K562 (cell line): Measurements from ENCODE around the gene ZNF768. TPM values are rescaled to one million over a fixed set of nuclear protein-coding genes. Genes with fewer than 3 reads are reported as not detected.

ENCODE experiments used
- ATF1 ChIP-seq, 2 experiments: fragments of 450-650 bp in 1 of 2; IDR thresholded peaks; 2 replicates each; pipeline ENCODE4 v1.6.1; 2016; ENCODE audit warnings: missing compliant biosample characterization in 1 of 2, missing genetic modification characterization in 1 of 2
- ATF6 ChIP-seq: sonication (generic); formaldehyde crosslinking; IDR thresholded peaks from 2 replicates; pipeline ENCODE4 v1.4.0; 2020; ENCODE audit warnings: mild to moderate bottlenecking, missing genetic modification reagents
- CHCHD3 ChIP-seq: fragments of 250-450 bp; sonication (Bioruptor Pico); IDR thresholded peaks from 2 replicates; pipeline ENCODE4 v2.1.2; 2022; ENCODE audit warnings: mild to moderate bottlenecking
- CHD1 ChIP-seq: fragments of 200-600 bp; sonication (generic); IDR thresholded peaks from one replicate; pipeline ENCODE4 v1.6.1; 2012; ENCODE audit warnings: mild to moderate bottlenecking, moderate library complexity, low read length, inconsistent platforms
- E2F1 ChIP-seq: sonication (generic); formaldehyde crosslinking; IDR thresholded peaks from 2 replicates; pipeline ENCODE4 v1.8.1; 2023; ENCODE audit warnings: mild to moderate bottlenecking, missing genetic modification reagents, moderate library complexity
- FOSL1 ChIP-seq: fragments of 200-800 bp; sonication (Bioruptor generic); conservative IDR thresholded peaks from 2 replicates; pipeline ENCODE4 v1.6.1; 2016; ENCODE audit warnings: missing genetic modification characterization, missing compliant biosample characterization
- FOXJ2 ChIP-seq: fragments of 200-800 bp; sonication (Bioruptor generic); IDR thresholded peaks from 2 replicates; pipeline ENCODE4 v1.6.1; 2016; ENCODE audit warnings: missing genetic modification characterization, missing compliant biosample characterization
- HDAC1 ChIP-seq, 2 experiments: fragments of 450-650 bp; IDR thresholded peaks; 2 replicates each; pipeline ENCODE4 v1.6.1; 2016 to 2017; ENCODE audit warnings: inconsistent platforms in 1 of 2, mild to moderate bottlenecking in 1 of 2, moderate library complexity in 1 of 2
- JUNB ChIP-seq: fragments of 450-650 bp; formaldehyde crosslinking; conservative IDR thresholded peaks from 2 replicates; pipeline ENCODE4 v1.4.0; 2020; ENCODE audit warnings: mild to moderate bottlenecking
- MCM5 ChIP-seq: fragments of 450-650 bp; IDR thresholded peaks from 2 replicates; pipeline ENCODE4 v1.6.1; 2016; ENCODE audit warnings: low read depth
- MTA1 ChIP-seq: fragments of 450-650 bp; IDR thresholded peaks from 2 replicates; pipeline ENCODE4 v1.6.1; 2017; ENCODE audit warnings: borderline replicate concordance
- RAD51 ChIP-seq: fragments of 450-650 bp; IDR thresholded peaks from 2 replicates; pipeline ENCODE4 v1.7.1; 2016; ENCODE audit warnings: low read depth, mild to moderate bottlenecking, borderline replicate concordance
- RB1 ChIP-seq: fragments of 450-650 bp; IDR thresholded peaks from 2 replicates; pipeline ENCODE4 v1.6.1; 2017; ENCODE audit warnings: low read depth, mild to moderate bottlenecking
- SNRNP70 ChIP-seq: fragments of 200-400 bp; formaldehyde crosslinking; optimal IDR thresholded peaks from 2 replicates; pipeline ENCODE3; 2017; ENCODE audit warnings: low read depth, low read length
- THAP12 ChIP-seq: fragments of 250-450 bp; sonication (Bioruptor Pico); IDR thresholded peaks from 2 replicates; pipeline ENCODE4 v1.9.0; 2021; ENCODE audit warnings: mild to moderate bottlenecking, inconsistent platforms
- ZBTB17 ChIP-seq: fragments of 450-650 bp; formaldehyde crosslinking; IDR thresholded peaks from 2 replicates; pipeline ENCODE4 v1.4.0; 2020; ENCODE audit warnings: mild to moderate bottlenecking
- ZBTB43 ChIP-seq: sonication (generic); formaldehyde crosslinking; IDR thresholded peaks from 2 replicates; pipeline ENCODE4 v1.8.0; 2023; ENCODE audit warnings: mild to moderate bottlenecking, missing genetic modification reagents
- ZNF253 ChIP-seq: fragments of 250-450 bp; sonication (Bioruptor Pico); conservative IDR thresholded peaks from 2 replicates; pipeline ENCODE4 v1.6.1; 2021; ENCODE audit warnings: mild to moderate bottlenecking
- ZNF395 ChIP-seq: fragments of 200-800 bp; sonication (Bioruptor generic); IDR thresholded peaks from 2 replicates; pipeline ENCODE4 v1.6.1; 2017; ENCODE audit warnings: missing genetic modification characterization, missing compliant biosample characterization
- ZNF507 ChIP-seq: conservative IDR thresholded peaks from 2 replicates; pipeline ENCODE4 v1.6.1; 2017; ENCODE audit warnings: missing genetic modification characterization, missing compliant biosample characterization
- ZNF57 ChIP-seq: fragments of 450-650 bp; formaldehyde crosslinking; IDR thresholded peaks from 2 replicates; pipeline ENCODE4 v1.4.0; 2020; ENCODE audit warnings: mild to moderate bottlenecking, moderate library complexity
- polyA plus RNA-seq, 8 experiments: library from polyadenylated mRNA; depleted of rRNA in 4 of 8; stranded (reverse) in 5 of 8; unstranded in 3 of 8; fragments of >200 nt; fragmentation: Nextera tagmentation in 2 of 8; fragmentation: Illumina TruSeq in 1 of 8; extraction: Ambion mirVana in 2 of 8; extraction: Trizol in 1 of 8; gene quantifications; 2 replicates each; pipeline versions ENCODE4 v1.2.1 to v1.2.3, GENCODE V29; 2011 to 2014; ENCODE audit warnings: inconsistent platforms in 1 of 8, missing spikeins in 1 of 8
- total RNA-seq, 7 experiments: library from RNA; depleted of rRNA in 6 of 7; stranded (reverse); fragments of >200 nt in 6 of 7; fragmentation: Illumina TruSeq in 2 of 7; extraction: Trizol in 2 of 7; gene quantifications; 2 replicates each; pipeline versions ENCODE4 v1.2.1 to v1.2.3, GENCODE V29; 2011 to 2021; ENCODE audit warnings: low replicate concordance in 1 of 7

ZNF768 gene
- total and polyA plus RNA-seq, 9 of the 15 experiments (the other 6 are each of a cell fraction or from before 2014, with no cell fraction given) = 0.13 to 50.7 (median 26.9) TPM

- TF ChIP-seq ZBTB43 (CRISPR knock-in tag) = no peak
- TF ChIP-seq RAD51 = no peak
- TF ChIP-seq ATF6 = no peak
- TF ChIP-seq THAP12 = 0 out of 2 replicates have a peak, but pooled peaks have one; percentile 14
- no peak for TF ChIP-seq ZNF253 (CRISPR knock-in tag)
- TF ChIP-seq ZNF57 = no peak
- TF ChIP-seq HDAC1 (IDR thresholded peaks at IDR 0.05) = peak in 1 of 2 experiments; percentile 65; a peak in 1 of 4 replicates
- peak; percentile 45 for TF ChIP-seq CHD1
- TF ChIP-seq ZNF395 (CRISPR knock-in tag) = peak; percentile 50; the same call in 1 of the 2 replicates
- TF ChIP-seq CHCHD3 (CRISPR knock-in tag) = no peak
- no peak for TF ChIP-seq E2F1 (CRISPR knock-in tag)
- TF ChIP-seq ZBTB17 = 0 out of 2 replicates have a peak, but pooled peaks have one; percentile 16
- TF ChIP-seq FOSL1 (tag) = no peak
- no peak for TF ChIP-seq MCM5
- no peak for TF ChIP-seq FOXJ2 (tag)
- peak; percentile 57; the same call in 1 of the 2 replicates for TF ChIP-seq RB1
- TF ChIP-seq MTA1 = no peak
- no peak for TF ChIP-seq JUNB (CRISPR knock-in tag)
- no peak for TF ChIP-seq ZNF507
- no peak for TF ChIP-seq ATF1 (CRISPR knock-in tag; IDR thresholded peaks at IDR 0.05)
- no peak; the same call in 1 of the 2 replicates for TF ChIP-seq ATF1 (tag; IDR thresholded peaks at IDR 0.05)
- no peak for TF ChIP-seq SNRNP70
Measured at GRCh38 chr16:30526137-30526822, at the start of gene ZNF768 (continued).
